ENCODE results near the gene MCU.

The MCU gene

DNA sequence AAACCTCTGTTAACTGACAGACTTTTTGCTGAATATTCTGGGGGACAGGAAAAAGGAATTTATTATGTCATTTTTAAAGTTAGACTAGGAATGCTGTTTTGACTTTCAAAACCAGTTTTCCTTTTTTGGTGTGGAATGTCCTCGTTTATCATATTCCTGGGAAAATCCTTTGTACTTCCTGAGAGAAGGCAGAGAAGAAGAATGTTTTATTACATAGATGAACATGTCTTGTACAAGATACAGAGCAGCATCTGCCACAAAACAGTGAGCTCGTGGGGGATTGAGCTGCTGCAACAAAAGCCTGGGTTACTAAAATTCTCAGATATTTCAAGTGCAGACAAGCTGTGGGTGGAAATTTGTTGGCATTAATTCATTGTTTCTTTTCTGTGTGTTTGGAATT lies 20.2 kb downstream of the MCU start:
- DNase-seq (ENCODE audit: extremely low read depth, low read depth): no peak
- no peak overlapping the region for H3K4me3 ChIP-seq (replicated peaks; ENCODE audit: low read depth, low read length)
- TF ChIP-seq, protein P1, sequence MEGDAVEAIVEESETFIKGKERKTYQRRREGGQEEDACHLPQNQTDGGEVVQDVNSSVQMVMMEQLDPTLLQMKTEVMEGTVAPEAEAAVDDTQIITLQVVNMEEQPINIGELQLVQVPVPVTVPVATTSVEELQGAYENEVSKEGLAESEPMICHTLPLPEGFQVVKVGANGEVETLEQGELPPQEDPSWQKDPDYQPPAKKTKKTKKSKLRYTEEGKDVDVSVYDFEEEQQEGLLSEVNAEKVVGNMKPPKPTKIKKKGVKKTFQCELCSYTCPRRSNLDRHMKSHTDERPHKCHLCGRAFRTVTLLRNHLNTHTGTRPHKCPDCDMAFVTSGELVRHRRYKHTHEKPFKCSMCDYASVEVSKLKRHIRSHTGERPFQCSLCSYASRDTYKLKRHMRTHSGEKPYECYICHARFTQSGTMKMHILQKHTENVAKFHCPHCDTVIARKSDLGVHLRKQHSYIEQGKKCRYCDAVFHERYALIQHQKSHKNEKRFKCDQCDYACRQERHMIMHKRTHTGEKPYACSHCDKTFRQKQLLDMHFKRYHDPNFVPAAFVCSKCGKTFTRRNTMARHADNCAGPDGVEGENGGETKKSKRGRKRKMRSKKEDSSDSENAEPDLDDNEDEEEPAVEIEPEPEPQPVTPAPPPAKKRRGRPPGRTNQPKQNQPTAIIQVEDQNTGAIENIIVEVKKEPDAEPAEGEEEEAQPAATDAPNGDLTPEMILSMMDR (IDR thresholded peaks at IDR 0.05; ENCODE audit: low read depth, low read length, missing control alignments): no peak

DNA sequence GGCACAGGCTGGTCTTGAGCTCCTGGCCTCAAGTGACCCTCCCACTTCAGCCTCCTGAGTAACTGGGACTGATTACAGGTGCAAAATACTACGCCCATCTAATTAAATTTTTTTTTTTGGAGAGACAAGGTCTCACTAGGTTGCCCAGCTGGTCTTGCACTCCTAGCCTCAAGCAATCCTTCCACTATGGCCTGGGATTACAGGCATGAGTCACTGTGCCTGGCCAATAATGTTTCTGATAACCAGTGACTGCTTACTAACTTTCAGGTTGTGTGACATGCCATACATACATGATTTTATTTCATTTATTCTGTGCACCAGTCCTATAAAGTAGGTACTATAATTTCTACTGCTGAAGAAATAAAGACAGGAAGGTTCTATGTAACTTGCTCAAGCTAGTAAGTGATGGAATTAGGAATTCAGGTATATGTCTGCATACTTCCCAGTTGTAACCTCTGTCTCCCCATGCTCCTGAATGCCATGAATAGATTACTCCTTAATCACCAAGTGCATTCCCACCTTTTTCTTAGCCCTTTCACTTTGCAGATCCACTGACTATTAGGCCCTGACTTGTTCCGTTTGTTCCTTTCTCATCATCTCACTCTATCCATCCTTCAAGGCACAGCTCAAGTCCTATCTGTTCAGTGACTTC lies 28.1 kb downstream of the MCU start:
- DNase-seq (ENCODE audit: extremely low read depth, low read depth): no peak
- TF ChIP-seq, protein P1 (IDR thresholded peaks at IDR 0.05; ENCODE audit: low read depth, low read length, missing control alignments): no peak
- no peak overlapping the region for H3K4me3 ChIP-seq (replicated peaks; ENCODE audit: low read depth, low read length)

DNA sequence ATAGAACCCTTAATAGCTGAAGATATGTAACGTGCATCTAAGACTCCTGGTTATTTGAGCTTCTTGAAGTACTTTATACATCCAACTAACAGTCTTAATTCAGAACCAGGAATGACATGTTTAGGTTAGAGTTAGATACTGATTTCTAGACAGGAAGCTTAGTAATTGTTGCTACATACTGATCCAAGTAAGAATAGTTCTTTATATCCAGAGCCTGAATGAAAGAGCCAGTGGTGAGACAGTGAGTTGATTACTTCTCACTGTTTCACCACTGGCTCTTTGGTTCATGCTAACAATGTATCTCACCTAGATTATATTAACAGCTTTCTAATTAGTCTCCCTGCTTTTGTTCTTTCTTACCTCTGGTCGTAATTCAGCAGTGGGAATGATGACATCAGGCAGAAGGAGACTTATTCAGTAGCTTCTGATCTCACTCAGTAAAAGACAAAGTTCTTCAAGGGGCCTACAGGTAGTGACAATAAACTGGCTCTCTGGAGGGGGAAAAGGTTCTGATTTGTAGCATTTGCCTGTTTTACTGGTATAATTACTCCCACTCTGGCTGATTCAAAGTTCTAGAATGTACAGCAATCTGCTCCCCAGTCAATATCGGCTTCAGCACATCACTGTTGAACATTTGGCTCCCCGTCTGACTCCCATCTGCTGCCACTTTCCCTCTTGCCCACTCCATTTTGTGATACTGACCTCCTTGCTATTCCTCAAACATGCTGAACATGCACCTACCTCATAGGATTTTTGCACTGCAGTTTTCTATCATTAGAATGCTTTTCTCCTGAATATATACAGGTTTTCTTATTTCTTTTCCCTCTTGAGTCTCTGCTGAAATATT lies 29.1 kb downstream of the MCU start:
- TF ChIP-seq, protein P1 (IDR thresholded peaks at IDR 0.05; ENCODE audit: low read depth, low read length, missing control alignments): no peak
- no peak overlapping the region for H3K4me3 ChIP-seq (replicated peaks; ENCODE audit: low read depth, low read length)
- DNase-seq (ENCODE audit: extremely low read depth, low read depth): no peak

DNA sequence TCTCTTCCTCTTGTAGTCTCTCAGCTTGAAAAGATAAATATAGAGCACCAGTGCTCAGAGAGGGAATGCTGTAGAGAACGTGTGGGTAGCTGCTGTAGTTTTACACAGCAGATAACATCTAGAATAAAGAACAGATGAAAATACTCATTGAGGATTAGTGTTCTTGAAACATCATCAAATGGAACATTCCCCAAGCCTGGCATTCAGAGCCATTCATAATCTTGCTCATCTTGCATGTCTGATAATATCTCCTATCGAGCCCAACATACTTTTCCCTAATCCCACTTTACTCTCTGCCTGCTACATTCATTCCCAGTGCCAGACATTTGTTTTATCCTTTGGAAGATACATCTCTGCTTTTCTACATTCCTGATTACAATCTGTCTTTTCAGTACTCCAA lies 35.2 kb downstream of the MCU start:
- DNase-seq (ENCODE audit: extremely low read depth, low read depth): no peak
- TF ChIP-seq, protein P1 (IDR thresholded peaks at IDR 0.05; ENCODE audit: low read depth, low read length, missing control alignments): no peak

DNA sequence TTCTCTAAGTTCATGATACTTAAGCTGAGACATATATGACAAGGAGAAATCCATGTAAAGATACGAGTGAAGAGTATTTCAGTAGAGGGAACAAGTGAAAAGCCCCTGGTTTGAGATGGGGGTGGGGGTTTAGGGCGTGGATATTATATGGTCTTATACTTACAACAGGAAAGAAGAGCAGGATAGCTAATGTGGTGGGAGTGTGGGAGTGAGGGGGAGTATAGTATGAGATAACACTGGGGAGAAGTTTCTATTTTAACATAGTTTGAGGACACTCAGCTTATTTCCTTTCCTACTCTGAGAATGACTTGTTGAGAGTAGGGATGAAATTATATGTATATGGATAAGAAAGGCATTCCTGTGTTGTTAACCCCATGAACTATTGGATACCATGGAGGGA lies 36.5 kb downstream of the MCU start:
- TF ChIP-seq, protein P1 (IDR thresholded peaks at IDR 0.05; ENCODE audit: low read depth, low read length, missing control alignments): no peak
- no peak overlapping the region for H3K4me3 ChIP-seq (replicated peaks; ENCODE audit: low read depth, low read length)
- no peak for DNase-seq (ENCODE audit: extremely low read depth, low read depth)

More for the DNA sequence above, 35.2 kb downstream of the MCU start:
- H3K4me3 ChIP-seq (replicated peaks; ENCODE audit: low read depth, low read length): no peak overlapping the region

DNA sequence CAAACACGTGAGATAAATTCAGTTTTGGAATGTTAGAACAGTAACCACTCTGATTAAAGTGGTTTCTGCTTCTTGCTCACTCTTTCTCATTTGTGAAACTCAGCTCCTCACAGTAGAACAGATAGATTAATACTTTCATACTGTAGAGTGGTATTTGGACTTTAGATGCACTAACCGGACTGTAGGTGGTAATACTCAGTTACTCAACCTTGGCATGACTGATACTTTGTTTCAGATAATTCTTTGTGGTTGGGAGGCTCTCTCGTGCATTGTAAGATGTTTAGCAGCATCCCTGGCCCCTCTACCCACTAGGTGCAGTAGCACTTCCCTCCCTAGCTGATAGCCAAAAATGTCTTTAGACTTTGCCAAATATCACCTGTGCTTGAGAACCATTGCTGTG lies 37.6 kb downstream of the MCU start:
- TF ChIP-seq, protein P1 (IDR thresholded peaks at IDR 0.05; ENCODE audit: low read depth, low read length, missing control alignments): no peak
- no peak for DNase-seq (ENCODE audit: extremely low read depth, low read depth)
- H3K4me3 ChIP-seq (replicated peaks; ENCODE audit: low read depth, low read length): no peak overlapping the region

All from HFF-Myc (cell line).